ENCODE measurements around the gene DPCD. TPM values are rescaled to one million over a fixed set of nuclear protein-coding genes. Genes with fewer than 3 reads are reported as not detected.
"Not testable (repeated sequence)": the region's sequence is repeated elsewhere in the genome, so short reads cannot be mapped to it uniquely, and the experiment has no call there.

Gene DPCD
- polyA plus RNA-seq, 1 of the 3 experiments (the other 2 are of a cell fraction), result 106 TPM

DNA sequence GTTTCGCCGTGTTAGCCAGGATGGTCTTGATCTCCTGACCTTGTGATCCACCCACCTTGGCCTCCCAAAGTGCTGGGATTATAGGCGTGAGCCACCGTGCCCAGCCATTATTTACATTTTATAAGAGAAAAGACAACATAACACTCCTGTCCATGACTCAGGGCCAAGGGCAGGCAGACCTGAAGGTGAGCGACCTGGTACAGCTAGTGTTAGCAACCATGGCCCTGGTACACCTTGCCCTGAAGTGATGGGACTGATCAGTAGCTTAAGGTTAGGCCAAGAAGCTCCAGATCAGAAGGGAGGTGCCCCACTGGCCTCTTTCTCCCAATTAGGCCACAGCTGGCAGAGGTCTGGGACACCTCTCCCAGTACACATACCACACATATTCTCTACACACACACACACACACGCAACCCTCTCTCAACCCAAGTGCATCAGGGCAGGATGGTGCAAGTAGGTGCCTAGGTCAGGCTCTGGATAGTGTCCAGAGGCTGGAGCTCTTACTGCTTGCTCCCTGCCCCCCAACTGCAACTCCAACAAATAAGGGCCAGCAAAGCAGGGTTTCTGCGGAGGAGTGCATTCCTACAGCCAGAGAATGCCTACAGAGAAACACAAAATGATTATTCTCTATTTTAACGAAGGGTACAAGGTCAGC is 43.8 kb downstream of the DPCD start (continued):
- TF ChIP-seq, protein P1, sequence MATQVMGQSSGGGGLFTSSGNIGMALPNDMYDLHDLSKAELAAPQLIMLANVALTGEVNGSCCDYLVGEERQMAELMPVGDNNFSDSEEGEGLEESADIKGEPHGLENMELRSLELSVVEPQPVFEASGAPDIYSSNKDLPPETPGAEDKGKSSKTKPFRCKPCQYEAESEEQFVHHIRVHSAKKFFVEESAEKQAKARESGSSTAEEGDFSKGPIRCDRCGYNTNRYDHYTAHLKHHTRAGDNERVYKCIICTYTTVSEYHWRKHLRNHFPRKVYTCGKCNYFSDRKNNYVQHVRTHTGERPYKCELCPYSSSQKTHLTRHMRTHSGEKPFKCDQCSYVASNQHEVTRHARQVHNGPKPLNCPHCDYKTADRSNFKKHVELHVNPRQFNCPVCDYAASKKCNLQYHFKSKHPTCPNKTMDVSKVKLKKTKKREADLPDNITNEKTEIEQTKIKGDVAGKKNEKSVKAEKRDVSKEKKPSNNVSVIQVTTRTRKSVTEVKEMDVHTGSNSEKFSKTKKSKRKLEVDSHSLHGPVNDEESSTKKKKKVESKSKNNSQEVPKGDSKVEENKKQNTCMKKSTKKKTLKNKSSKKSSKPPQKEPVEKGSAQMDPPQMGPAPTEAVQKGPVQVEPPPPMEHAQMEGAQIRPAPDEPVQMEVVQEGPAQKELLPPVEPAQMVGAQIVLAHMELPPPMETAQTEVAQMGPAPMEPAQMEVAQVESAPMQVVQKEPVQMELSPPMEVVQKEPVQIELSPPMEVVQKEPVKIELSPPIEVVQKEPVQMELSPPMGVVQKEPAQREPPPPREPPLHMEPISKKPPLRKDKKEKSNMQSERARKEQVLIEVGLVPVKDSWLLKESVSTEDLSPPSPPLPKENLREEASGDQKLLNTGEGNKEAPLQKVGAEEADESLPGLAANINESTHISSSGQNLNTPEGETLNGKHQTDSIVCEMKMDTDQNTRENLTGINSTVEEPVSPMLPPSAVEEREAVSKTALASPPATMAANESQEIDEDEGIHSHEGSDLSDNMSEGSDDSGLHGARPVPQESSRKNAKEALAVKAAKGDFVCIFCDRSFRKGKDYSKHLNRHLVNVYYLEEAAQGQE (IDR thresholded peaks at IDR 0.05; ENCODE audit: low read depth, low read length), result no peak
- TF ChIP-seq FOSL2 (IDR thresholded peaks at IDR 0.05; ENCODE audit: borderline replicate concordance, low read depth), result no peak
- TF ChIP-seq POLR2AphosphoS5 (IDR thresholded peaks at IDR 0.05; ENCODE audit: low read depth, low read length), result no peak
- TF ChIP-seq, protein P2, sequence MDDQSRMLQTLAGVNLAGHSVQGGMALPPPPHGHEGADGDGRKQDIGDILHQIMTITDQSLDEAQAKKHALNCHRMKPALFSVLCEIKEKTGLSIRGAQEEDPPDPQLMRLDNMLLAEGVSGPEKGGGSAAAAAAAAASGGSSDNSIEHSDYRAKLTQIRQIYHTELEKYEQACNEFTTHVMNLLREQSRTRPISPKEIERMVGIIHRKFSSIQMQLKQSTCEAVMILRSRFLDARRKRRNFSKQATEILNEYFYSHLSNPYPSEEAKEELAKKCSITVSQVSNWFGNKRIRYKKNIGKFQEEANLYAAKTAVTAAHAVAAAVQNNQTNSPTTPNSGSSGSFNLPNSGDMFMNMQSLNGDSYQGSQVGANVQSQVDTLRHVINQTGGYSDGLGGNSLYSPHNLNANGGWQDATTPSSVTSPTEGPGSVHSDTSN (IDR thresholded peaks at IDR 0.05), result no peak
- TF ChIP-seq MXI1 (IDR thresholded peaks at IDR 0.05; ENCODE audit: low read depth, low read length), result no peak
- TF ChIP-seq, protein P3, sequence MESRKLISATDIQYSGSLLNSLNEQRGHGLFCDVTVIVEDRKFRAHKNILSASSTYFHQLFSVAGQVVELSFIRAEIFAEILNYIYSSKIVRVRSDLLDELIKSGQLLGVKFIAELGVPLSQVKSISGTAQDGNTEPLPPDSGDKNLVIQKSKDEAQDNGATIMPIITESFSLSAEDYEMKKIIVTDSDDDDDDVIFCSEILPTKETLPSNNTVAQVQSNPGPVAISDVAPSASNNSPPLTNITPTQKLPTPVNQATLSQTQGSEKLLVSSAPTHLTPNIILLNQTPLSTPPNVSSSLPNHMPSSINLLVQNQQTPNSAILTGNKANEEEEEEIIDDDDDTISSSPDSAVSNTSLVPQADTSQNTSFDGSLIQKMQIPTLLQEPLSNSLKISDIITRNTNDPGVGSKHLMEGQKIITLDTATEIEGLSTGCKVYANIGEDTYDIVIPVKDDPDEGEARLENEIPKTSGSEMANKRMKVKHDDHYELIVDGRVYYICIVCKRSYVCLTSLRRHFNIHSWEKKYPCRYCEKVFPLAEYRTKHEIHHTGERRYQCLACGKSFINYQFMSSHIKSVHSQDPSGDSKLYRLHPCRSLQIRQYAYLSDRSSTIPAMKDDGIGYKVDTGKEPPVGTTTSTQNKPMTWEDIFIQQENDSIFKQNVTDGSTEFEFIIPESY (IDR thresholded peaks at IDR 0.05; ENCODE audit: borderline replicate concordance, low read depth), result no peak

DNA sequence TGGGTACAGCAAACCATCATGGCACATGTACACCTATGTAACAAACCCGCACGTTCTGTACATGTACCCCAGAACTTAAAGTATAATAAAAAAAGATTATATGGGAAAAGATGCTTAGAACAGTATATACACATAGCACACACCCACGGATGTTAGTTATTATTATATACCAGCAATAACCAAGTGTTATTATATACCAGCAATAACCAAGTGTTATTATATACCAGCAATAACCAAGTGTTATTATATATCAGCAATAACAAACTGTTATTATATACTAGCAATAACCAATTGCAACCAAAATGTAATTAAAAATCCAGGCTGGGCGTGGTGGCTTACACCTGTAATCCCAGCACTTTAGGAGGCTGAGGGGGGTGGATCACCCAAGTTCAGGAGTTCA is 45.4 kb downstream of the DPCD start:
- H3K4me2 ChIP-seq; H2AFZ ChIP-seq (ENCODE audit: low read depth); H3K9me2 ChIP-seq; CTCF ChIA-PET; H3K79me2 ChIP-seq (ENCODE audit: insufficient read depth); H3K9me3 ChIP-seq; H3F3A ChIP-seq (replicated peaks; ENCODE audit: insufficient read depth); H3K27me3 ChIP-seq (ENCODE audit: insufficient read depth); H3K9ac ChIP-seq; H3K4me3 ChIP-seq (ENCODE audit: low read depth in 2 of 2, low read length in 1 of 2); H3K4me1 ChIP-seq (ENCODE audit: control insufficient read depth in 1 of 2, insufficient read depth in 2 of 2, low read depth in 1 of 2, low read length in 1 of 2); H3K27ac ChIP-seq (ENCODE audit: low read depth in 2 of 2, low read length in 1 of 2); H4K20me1 ChIP-seq (ENCODE audit: insufficient read depth); DNase-seq; POLR2A ChIA-PET: not testable (repeated sequence)
- H3K36me3 ChIP-seq (replicated peaks in 1 of 2; ENCODE audit: control insufficient read depth in 1 of 2, insufficient read depth in 2 of 2, low read length in 1 of 2), result peaks cover 8 to 14% of the 10 kb centered on the region in 2 experiments
- WGBS (ENCODE audit: low lambda C conversion rate), result 93% methylated on average over 4 of the region's 4 CpGs

Data from SK-N-SH (cell line).